ENCODE data around the gene PDLIM3. TPM values are rescaled to one million over a fixed set of nuclear protein-coding genes. Genes with fewer than 3 reads are reported as not detected.
A peak's percentile ranks its signal among the peaks of the same experiment; 100 is the strongest.

PDLIM3 gene
- total and polyA plus RNA-seq, 2 of the 13 experiments (the other 11 are each of a cell fraction or from before 2014, with no cell fraction given), result 5.9 to 14.0 TPM

GRCh38 chr4:185567381-185568376, 32.4 kb upstream of the PDLIM3 start (continued):
- TF ChIP-seq WIZ (CRISPR knock-in tag; IDR thresholded peaks at IDR 0.05), result 0 out of 2 replicates have a peak, but pooled peaks have one; percentile 53
- no peak for TF ChIP-seq HHEX (CRISPR knock-in tag; IDR thresholded peaks at IDR 0.05)
- TF ChIP-seq CREB1 (IDR thresholded peaks at IDR 0.05), result no peak
- 0 out of 2 replicates have a peak, but pooled peaks have one; percentile 25 for TF ChIP-seq CREB1 (CRISPR knock-in tag; IDR thresholded peaks at IDR 0.05)
- no peak for TF ChIP-seq ZBTB20 (CRISPR knock-in tag; IDR thresholded peaks at IDR 0.05; ENCODE audit: borderline replicate concordance, low read depth)
- TF ChIP-seq MED1 (CRISPR knock-in tag; IDR thresholded peaks at IDR 0.05), result peak; percentile 16; the same call in 1 of the 2 replicates
- TF ChIP-seq SP5 (CRISPR knock-in tag; IDR thresholded peaks at IDR 0.05; ENCODE audit: borderline replicate concordance, low read depth), result no peak
- TF ChIP-seq ZNF382 (CRISPR knock-in tag; IDR thresholded peaks at IDR 0.05; ENCODE audit: borderline replicate concordance), result no peak
- no peak for TF ChIP-seq ZNF562 (CRISPR knock-in tag; IDR thresholded peaks at IDR 0.05; ENCODE audit: borderline replicate concordance)
- no peak for TF ChIP-seq TEAD3 (CRISPR knock-in tag; optimal IDR thresholded peaks at IDR 0.05; ENCODE audit: borderline replicate concordance)
- no peak for TF ChIP-seq ZBTB42 (CRISPR knock-in tag; IDR thresholded peaks at IDR 0.05)
- peak; percentile 61; the same call in 1 of the 2 replicates for TF ChIP-seq ZNF430 (CRISPR knock-in tag; IDR thresholded peaks at IDR 0.05)
- TF ChIP-seq NR2F2 (IDR thresholded peaks at IDR 0.05; ENCODE audit: borderline replicate concordance, low read depth), result peak; percentile 41; the same call in 1 of the 2 replicates
- TF ChIP-seq ZNF143 (CRISPR knock-in tag; IDR thresholded peaks at IDR 0.05), result no peak
- 0 out of 2 replicates have a peak, but pooled peaks have one; percentile 13 for TF ChIP-seq THRA (CRISPR knock-in tag; IDR thresholded peaks at IDR 0.05; ENCODE audit: borderline replicate concordance)
- TF ChIP-seq PCBP2 (optimal IDR thresholded peaks at IDR 0.05; ENCODE audit: low read depth, low read length, poor library complexity, severe bottlenecking), result no peak
- TF ChIP-seq KAT7 (CRISPR knock-in tag; IDR thresholded peaks at IDR 0.05; ENCODE audit: borderline replicate concordance), result no peak
- no peak for TF ChIP-seq RELA (CRISPR knock-in tag; IDR thresholded peaks at IDR 0.05)
- no peak for TF ChIP-seq ZNF510 (CRISPR knock-in tag; IDR thresholded peaks at IDR 0.05; ENCODE audit: low read depth)
- TF ChIP-seq IRF1 (CRISPR knock-in tag; IDR thresholded peaks at IDR 0.05; ENCODE audit: low read depth), result no peak
- TF ChIP-seq PHB2 (IDR thresholded peaks at IDR 0.05; ENCODE audit: partially characterized antibody), result no peak
- TF ChIP-seq POLR2G (IDR thresholded peaks at IDR 0.05; ENCODE audit: low read depth, low read length), result peak; percentile 71
- TF ChIP-seq ZUFSP (CRISPR knock-in tag; IDR thresholded peaks at IDR 0.05; ENCODE audit: borderline replicate concordance), result no peak
- no peak for TF ChIP-seq ZKSCAN5 (CRISPR knock-in tag; IDR thresholded peaks at IDR 0.05)
- 0 out of 2 replicates have a peak, but pooled peaks have one; percentile 33 for TF ChIP-seq HOXD1 (CRISPR knock-in tag; IDR thresholded peaks at IDR 0.05)
- TF ChIP-seq, protein P1, sequence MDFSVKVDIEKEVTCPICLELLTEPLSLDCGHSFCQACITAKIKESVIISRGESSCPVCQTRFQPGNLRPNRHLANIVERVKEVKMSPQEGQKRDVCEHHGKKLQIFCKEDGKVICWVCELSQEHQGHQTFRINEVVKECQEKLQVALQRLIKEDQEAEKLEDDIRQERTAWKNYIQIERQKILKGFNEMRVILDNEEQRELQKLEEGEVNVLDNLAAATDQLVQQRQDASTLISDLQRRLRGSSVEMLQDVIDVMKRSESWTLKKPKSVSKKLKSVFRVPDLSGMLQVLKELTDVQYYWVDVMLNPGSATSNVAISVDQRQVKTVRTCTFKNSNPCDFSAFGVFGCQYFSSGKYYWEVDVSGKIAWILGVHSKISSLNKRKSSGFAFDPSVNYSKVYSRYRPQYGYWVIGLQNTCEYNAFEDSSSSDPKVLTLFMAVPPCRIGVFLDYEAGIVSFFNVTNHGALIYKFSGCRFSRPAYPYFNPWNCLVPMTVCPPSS (IDR thresholded peaks at IDR 0.05), result no peak
